ENCODE measurements around the gene EMID1. TPM values are rescaled to one million over a fixed set of nuclear protein-coding genes. Genes with fewer than 3 reads are reported as not detected.

EMID1 gene
- total RNA-seq, 1 donor from 2014 or later, result 25.5 TPM

- no peak overlapping the region for H3K27ac Mint-ChIP-seq (ENCODE audit: unreplicated experiment)
- H3K4me3 Mint-ChIP-seq (ENCODE audit: unreplicated experiment), result no peak overlapping the region
- peaks cover 6% of the 10 kb centered on the region for H3K27me3 Mint-ChIP-seq (ENCODE audit: unreplicated experiment)
- TF ChIP-seq CTCF (IDR thresholded peaks at IDR 0.05; ENCODE audit: unreplicated experiment), result no peak
- no peaks in the 10 kb centered on the region for H3K9me3 Mint-ChIP-seq (ENCODE audit: unreplicated experiment)
- H3K4me1 Mint-ChIP-seq (ENCODE audit: unreplicated experiment), result peaks cover 3% of the 10 kb centered on the region
- H3K36me3 Mint-ChIP-seq (ENCODE audit: low read depth, unreplicated experiment), result peaks cover 3% of the 10 kb centered on the region
- DNase-seq (ENCODE audit: low spot score), result no peak
Observed at GRCh38 chr22:29253561-29254285, 48.0 kb downstream of the EMID1 start.

- H3K4me3 Mint-ChIP-seq (ENCODE audit: unreplicated experiment), result no peak overlapping the region
- no peak for TF ChIP-seq CTCF (IDR thresholded peaks at IDR 0.05; ENCODE audit: unreplicated experiment)
- peaks cover 3% of the 10 kb centered on the region for H3K36me3 Mint-ChIP-seq (ENCODE audit: low read depth, unreplicated experiment)
- H3K9me3 Mint-ChIP-seq (ENCODE audit: unreplicated experiment), result no peaks in the 10 kb centered on the region
- peaks cover 6% of the 10 kb centered on the region for H3K27me3 Mint-ChIP-seq (ENCODE audit: unreplicated experiment)
- no peak for DNase-seq (ENCODE audit: low spot score)
- H3K4me1 Mint-ChIP-seq (ENCODE audit: unreplicated experiment), result peaks cover 3% of the 10 kb centered on the region
- H3K27ac Mint-ChIP-seq (ENCODE audit: unreplicated experiment), result no peak overlapping the region
Observed at GRCh38 chr22:29254286-29254660, 48.6 kb downstream of the EMID1 start.

GRCh38 chr22:29255064-29255621 is 49.4 kb downstream of the EMID1 start:
- Mint-ChIP-seq H3K36me3 (ENCODE audit: low read depth, unreplicated experiment) (peaks cover 3% of the 10 kb centered on the region), H3K4me1 (ENCODE audit: unreplicated experiment) (peaks cover 3% of the 10 kb centered on the region), H3K27me3 (ENCODE audit: unreplicated experiment) (peaks cover 6% of the 10 kb centered on the region), H3K9me3 (ENCODE audit: unreplicated experiment) (no peaks in the 10 kb centered on the region), H3K4me3 (ENCODE audit: unreplicated experiment) (peak overlapping the region; percentile 23), H3K27ac (ENCODE audit: unreplicated experiment) (no peak overlapping the region)
- no peak for TF ChIP-seq CTCF (IDR thresholded peaks at IDR 0.05; ENCODE audit: unreplicated experiment)
- no peak for DNase-seq (ENCODE audit: low spot score)

GRCh38 chr22:29256606-29257325 is 51.1 kb downstream of the EMID1 start:
- no peak for TF ChIP-seq CTCF (IDR thresholded peaks at IDR 0.05; ENCODE audit: unreplicated experiment)
- DNase-seq (ENCODE audit: low spot score), result no peak
- no peak overlapping the region for H3K27ac Mint-ChIP-seq (ENCODE audit: unreplicated experiment)
- H3K4me1 Mint-ChIP-seq (ENCODE audit: unreplicated experiment), result peaks cover 3% of the 10 kb centered on the region
- peaks cover 6% of the 10 kb centered on the region for H3K27me3 Mint-ChIP-seq (ENCODE audit: unreplicated experiment)
- no peak overlapping the region for H3K4me3 Mint-ChIP-seq (ENCODE audit: unreplicated experiment)
- no peaks in the 10 kb centered on the region for H3K9me3 Mint-ChIP-seq (ENCODE audit: unreplicated experiment)
- H3K36me3 Mint-ChIP-seq (ENCODE audit: low read depth, unreplicated experiment), result peaks cover 3% of the 10 kb centered on the region

GRCh38 chr22:29257751-29258181 is 52.1 kb downstream of the EMID1 start:
- DNase-seq (ENCODE audit: low spot score), result no peak
- H3K27ac Mint-ChIP-seq (ENCODE audit: unreplicated experiment), result peak overlapping the region; percentile 24
- no peak overlapping the region for H3K4me3 Mint-ChIP-seq (ENCODE audit: unreplicated experiment)
- peaks cover 3% of the 10 kb centered on the region for H3K36me3 Mint-ChIP-seq (ENCODE audit: low read depth, unreplicated experiment)
- peaks cover 6% of the 10 kb centered on the region for H3K27me3 Mint-ChIP-seq (ENCODE audit: unreplicated experiment)
- H3K4me1 Mint-ChIP-seq (ENCODE audit: unreplicated experiment), result peaks cover 3% of the 10 kb centered on the region
- TF ChIP-seq CTCF (IDR thresholded peaks at IDR 0.05; ENCODE audit: unreplicated experiment), result no peak
- H3K9me3 Mint-ChIP-seq (ENCODE audit: unreplicated experiment), result no peaks in the 10 kb centered on the region

All from endothelial cell (in vitro differentiated cells).